GM19240 (cell line): ENCODE data around the gene ATRX.
"Not testable (repeated sequence)": the region's sequence is repeated elsewhere in the genome, so short reads cannot be mapped to it uniquely, and the experiment has no call there.

Source experiments
- DNase-seq: peaks from one replicate; pipeline ENCODE4 v3.0.0; 2011; ENCODE audit warnings: low spot score; ENCODE audit not compliant: insufficient read length

ATRX gene

DNA sequence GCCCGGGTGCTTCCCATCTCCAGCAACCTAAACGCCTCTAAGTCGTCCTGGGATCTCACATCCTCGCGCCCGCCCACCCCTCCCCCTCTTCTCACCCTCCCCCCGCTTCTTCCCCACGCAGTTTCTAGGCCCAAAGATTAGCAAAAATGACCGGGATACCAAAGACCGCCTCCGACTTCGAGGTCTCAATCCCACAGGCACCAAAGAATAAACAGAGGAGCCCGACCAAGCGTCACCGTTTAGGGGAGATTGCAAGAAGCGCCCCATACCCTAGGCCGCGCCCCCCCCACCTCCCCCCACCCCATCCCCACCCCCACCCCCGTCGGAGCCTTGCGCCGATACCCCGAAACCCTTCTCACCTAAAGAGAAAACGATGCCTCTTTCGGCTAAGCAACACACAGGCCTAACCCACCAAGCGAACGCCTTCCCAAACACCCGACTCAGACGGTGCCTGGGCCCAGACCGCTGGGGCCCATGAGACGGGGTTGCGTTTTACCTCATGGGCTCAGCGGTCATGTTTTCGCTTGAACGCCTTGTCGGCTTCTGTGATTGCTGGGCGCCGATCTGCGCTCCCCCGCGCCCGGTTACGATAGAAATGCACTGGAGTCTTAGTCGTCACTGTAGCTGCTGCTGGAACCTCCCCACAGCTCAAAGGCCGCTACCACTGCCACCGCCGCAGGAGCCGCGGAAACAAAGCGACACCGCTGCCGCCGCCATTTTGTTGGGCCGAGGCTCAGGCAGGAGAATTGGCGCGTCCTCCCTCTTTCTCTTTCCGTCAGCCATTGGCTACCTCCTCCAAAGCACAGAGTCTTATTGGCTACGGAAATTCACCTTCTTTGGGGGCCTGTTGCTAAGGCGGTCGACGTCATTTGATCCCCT, at the start of gene ATRX:
ATRX (minus strand) TSS at position 731 of the 879 bp plus-strand sequence; CDS start at position 516, 215 bp downstream.
- DNase-seq, result peak; percentile 37

DNA sequence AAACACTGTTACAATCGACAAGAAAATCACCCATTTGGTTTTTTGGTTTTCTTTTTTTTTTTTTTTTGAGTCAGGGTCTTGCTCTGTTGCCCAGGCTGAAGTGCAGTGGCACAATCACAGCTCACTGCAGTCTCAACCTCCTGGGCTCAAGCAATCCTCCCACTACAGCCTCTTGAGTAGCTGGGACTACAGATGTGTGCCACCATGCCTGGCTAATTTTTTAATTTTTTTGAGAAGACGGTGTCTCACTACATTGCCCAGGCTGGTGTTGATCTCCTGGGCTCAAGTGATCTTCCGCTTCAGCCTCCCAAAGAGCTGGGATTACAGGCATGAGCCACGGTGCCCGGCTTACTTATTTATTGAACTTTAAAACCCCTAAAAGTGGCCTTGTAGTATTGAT, 45.5 kb upstream of the ATRX start:
- DNase-seq, result not testable (repeated sequence)

DNA sequence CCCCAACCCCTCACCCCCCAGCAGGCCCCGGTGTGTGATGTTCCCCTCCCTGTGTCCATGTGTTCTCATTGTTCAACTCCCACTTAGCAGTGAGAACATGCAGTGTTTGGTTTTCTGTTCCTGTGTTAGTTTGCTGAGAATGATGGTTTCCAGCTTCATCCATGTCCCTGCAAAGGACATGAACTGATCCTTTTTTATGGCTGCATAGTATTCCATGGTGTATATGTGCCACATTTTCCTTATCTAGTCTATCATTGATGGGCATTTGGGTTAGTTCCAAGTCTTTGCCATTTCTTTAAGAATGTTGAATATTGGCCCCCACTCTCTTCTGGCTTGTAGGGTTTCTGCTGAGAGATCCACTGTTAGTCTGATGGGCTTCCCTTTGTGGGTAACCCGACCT, 36.0 kb upstream of the ATRX start:
- DNase-seq, result not testable (repeated sequence)

DNA sequence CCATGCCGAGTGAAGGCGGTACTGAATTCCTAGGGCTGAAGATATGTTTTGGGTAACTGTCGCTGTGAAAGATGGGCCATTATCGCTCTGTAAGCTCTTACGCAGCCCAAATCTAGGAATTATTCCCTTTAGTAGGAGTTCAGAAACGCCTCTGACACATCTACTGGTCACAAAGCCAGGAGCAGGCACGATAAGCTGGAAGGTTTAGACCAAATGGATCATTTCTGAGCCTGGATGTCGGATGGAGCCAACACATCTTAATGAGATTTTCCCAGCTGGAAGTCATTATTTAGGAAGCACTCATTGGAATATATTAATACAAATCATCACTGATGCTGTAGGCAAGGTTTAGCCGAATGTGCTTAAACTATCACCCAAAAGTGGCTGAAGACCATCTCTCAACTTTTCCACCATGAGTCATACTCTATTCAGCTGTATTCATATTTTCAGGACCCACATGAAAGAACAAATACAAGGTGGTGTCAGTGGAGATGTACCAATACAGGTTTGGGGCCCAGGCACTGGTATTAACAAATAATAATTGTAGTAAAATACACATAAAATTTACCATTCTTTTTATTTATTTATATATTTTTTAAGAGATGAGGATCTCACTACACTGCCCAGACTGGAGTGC, 34.2 kb upstream of the ATRX start:
- no peak for DNase-seq

- no peak for DNase-seq
These were observed 28.2 kb upstream of the ATRX start for GRCh38 chrX:77814210-77814609.

DNA sequence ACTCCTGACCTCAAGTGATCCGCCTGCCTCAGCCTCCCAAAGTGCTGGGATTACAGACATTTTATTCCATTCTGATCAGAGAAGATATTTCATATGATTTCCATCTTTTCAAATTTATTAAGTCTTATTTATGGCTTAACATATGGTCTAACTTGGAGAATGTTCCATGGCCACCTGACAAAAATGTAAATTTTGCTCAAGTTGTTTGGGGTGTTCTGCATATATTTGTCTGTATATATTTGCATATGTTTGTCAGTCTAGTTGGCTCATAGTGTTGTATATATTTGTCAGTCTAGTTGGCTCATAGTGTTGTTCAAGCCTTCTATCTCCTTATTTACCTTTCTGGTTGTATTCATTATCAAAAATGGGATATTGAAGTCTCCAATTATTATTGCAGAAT, 16.2 kb upstream of the ATRX start:
- DNase-seq, result no peak

DNA sequence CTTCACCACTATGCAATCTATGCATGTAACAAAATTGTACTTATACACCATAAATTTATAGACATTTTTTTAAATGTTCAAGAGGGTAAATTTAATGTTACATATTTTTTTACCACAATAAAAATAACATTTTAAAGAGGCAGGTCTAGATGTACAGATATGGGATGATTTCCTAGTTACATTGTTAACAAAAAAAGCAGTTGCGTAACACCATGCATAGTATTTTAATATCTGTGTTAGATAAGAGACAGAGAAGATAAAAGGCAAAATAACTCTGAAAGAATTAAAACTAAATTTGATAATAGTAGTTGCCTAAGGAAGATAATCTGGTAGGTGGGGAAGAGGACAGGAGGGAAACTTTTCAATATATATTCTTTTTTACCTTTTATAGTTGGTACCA, 9.1 kb upstream of the ATRX start:
- DNase-seq, result no peak

GRCh38 chrX:77793946-77794345, 7.9 kb upstream of the ATRX start:
- DNase-seq, result no peak

DNA sequence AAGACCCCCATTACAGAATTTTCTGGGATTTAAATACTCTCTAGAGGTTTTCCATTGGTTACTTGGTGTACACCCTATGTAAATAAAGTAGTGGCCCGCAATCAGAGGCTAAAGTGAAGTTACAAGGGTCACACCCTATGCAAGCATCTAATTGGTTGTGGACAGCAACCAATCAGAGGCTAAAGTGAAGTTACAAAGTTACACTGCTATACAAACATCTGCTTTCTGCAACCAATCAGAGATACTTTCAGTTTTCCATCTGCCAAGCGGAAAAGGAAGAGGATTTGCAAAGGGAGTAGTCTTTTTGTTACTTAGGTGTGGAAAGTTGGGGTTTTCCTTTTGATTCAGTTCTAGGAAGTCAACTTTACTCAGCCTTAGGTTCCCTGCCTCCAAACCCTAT, 2.0 kb upstream of the ATRX start:
- no peak for DNase-seq

- DNase-seq, result no peak
These were observed 307 bp upstream of the ATRX start for GRCh38 chrX:77786365-77786680.

- DNase-seq, result no peak
These were observed 6.3 kb downstream of the ATRX start for GRCh38 chrX:77779695-77780094.

- DNase-seq, result no peak
These were observed 9.4 kb downstream of the ATRX start for GRCh38 chrX:77776659-77777058.

GRCh38 chrX:77771601-77772000, 14.4 kb downstream of the ATRX start:
- DNase-seq, result no peak

DNA sequence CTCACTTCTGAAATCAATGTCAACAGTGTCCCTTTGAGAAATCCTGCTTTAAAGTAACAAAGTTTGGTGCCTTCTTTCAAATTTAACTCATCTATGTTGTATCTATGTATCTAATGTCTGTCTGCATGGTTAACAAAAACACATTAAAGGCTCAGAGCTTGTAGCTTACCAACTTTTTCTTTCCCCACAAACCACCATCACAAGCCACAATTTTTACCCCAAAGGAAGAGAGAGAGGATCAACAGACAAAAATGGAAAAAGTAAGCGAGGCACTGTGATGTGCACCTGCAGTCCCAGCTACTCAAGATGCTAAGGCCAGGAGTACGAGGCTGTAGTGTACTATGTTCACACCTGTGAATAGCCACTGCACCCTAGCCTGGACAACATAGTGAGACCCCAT, 17.2 kb downstream of the ATRX start:
- DNase-seq, result no peak

GRCh38 chrX:77766212-77766611, 19.8 kb downstream of the ATRX start:
- DNase-seq, result not testable (repeated sequence)

- no peak for DNase-seq
These were observed 30.5 kb downstream of the ATRX start for GRCh38 chrX:77755561-77755960.

GRCh38 chrX:77753942-77754341, 32.1 kb downstream of the ATRX start:
- DNase-seq, result not testable (repeated sequence)

DNA sequence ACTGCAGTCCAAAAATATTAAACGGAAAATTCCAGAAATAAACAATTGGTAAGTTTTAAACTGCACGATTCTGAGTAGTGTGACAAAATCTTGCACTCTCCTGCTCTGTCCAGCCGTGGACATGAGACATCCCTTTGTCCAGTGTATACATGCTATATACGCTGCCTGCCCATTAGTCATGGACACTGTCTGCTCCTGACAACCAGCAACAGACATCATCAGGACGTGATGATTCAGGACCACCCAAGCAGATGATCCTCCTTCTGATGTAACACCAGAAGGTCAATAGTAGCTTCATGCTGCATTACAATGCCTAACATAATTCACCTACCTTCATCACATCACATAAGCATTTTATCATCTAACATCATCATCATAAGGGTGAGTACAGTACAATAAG, 36.3 kb downstream of the ATRX start:
- DNase-seq, result no peak

GRCh38 chrX:77743720-77744119, 42.3 kb downstream of the ATRX start:
- no peak for DNase-seq

- no peak for DNase-seq
These were observed 43.1 kb downstream of the ATRX start for GRCh38 chrX:77742788-77743476.

DNA sequence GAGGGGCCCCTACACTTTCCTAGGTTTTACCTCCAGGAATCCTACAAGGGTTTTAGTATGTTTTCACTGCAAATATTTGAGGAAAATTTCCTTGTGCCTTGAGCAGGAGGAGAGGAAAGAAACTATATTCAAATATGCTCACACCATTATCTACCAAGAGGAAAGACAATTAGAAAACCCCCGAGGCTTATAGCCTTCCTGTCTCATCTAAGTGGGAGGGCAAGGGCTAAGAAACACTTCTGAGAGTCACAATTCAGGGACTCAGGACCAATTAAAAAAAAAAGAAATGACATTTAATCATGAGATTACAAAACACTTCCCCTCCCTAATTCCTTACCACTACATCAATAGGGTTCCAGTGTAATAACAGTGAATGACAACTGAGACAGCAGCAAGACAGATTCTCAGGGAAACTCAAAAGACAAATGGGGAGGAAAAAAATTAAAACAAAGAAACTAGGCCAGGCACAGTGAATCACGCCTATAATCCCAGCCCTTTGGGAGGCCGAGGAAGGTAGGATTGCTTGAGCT, 45.6 kb downstream of the ATRX start:
- DNase-seq, result no peak

DNA sequence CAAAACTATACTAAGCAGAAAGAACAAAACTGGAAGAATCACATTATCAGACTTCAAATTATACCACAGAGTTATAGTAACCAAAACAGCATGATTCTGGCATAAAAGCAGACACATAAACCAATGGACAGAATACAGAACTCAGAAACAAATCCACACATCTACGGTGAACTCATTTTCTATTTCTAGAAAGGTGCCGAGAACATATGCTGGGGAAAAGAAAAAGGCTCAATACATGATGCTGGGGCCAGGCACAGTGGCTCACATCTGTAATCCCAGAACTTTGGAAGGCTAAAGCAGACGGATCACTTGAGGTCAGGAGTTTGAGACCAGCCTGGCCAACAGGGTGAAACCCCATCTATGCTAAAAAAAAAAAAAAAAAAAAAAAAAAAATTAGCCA, 52.7 kb downstream of the ATRX start:
- no peak for DNase-seq
